Measurements from ENCODE around the gene CEND1.

The CEND1 gene

GRCh38 chr11:789943-790342 lies at the start of gene CEND1:
CEND1 (minus strand) TSS chr11:790090; CDS start chr11:788576, 1,514 bp downstream.
- DNase-seq = peak; percentile 43

GRCh38 chr11:839280-839623 lies 49.4 kb upstream of the CEND1 start:
- no peak for DNase-seq

- DNase-seq = no peak
Observed at GRCh38 chr11:838441-839279, 48.8 kb upstream of the CEND1 start.

- DNase-seq = no peak
Observed at GRCh38 chr11:837990-838307, 48.1 kb upstream of the CEND1 start.

GRCh38 chr11:837189-837989 lies 47.5 kb upstream of the CEND1 start:
- DNase-seq = no peak

GRCh38 chr11:836700-837099 lies 46.8 kb upstream of the CEND1 start:
- DNase-seq = no peak

- no peak for DNase-seq
Observed at GRCh38 chr11:836274-836673, 46.4 kb upstream of the CEND1 start.

GRCh38 chr11:834371-835316 lies 44.8 kb upstream of the CEND1 start:
- DNase-seq = no peak

GRCh38 chr11:833849-834311 lies 44.0 kb upstream of the CEND1 start:
- DNase-seq = no peak

GRCh38 chr11:833114-833791 lies 43.4 kb upstream of the CEND1 start:
- DNase-seq = peak; percentile 35

- DNase-seq = peak; percentile 42
Observed at GRCh38 chr11:832529-833113, 42.7 kb upstream of the CEND1 start, which contains the start of gene CD151. CD151 (plus strand) TSS chr11:832952; CDS start chr11:836070, 3,118 bp downstream.

GRCh38 chr11:831961-832528 lies 42.2 kb upstream of the CEND1 start:
- no peak for DNase-seq

- no peak for DNase-seq
Observed at GRCh38 chr11:831118-831864, 41.4 kb upstream of the CEND1 start.

GRCh38 chr11:830295-831117 lies 40.6 kb upstream of the CEND1 start:
- DNase-seq = peak; percentile 61

- DNase-seq = no peak
Observed at GRCh38 chr11:829847-830294, 40.0 kb upstream of the CEND1 start.

- no peak for DNase-seq
Observed at GRCh38 chr11:829176-829846, 39.4 kb upstream of the CEND1 start.

GRCh38 chr11:828506-829175 lies 38.8 kb upstream of the CEND1 start:
- no peak for DNase-seq

GRCh38 chr11:827897-828192 lies 38.0 kb upstream of the CEND1 start, which contains the start of gene CRACR2B:
CRACR2B (plus strand) TSS chr11:827919; CDS start chr11:828608, 689 bp downstream.
- no peak for DNase-seq

Measured in activated naive CD4-positive, alpha-beta T cell treated with anti-CD3 and anti-CD28 coated beads, Interleukin-2, amount 50 U/mL, for 16 hours (primary cell).